CD8-positive, alpha-beta memory T cell (primary cell): ENCODE results near the gene AP1S3. TPM values are rescaled to one million over a fixed set of nuclear protein-coding genes. Genes with fewer than 3 reads are reported as not detected.

ENCODE experiments used
- CTCF ChIA-PET: fragments of 350-600 bp; sonication (Branson Sonifier 250); formaldehyde crosslinking; loops from one replicate; lab custom pipeline; 2021; ENCODE audit warnings: antibody characterized with exemption; lab: Charles Lee
- POLR2A ChIA-PET: fragments of 350-600 bp; sonication (Branson Sonifier 250); formaldehyde crosslinking; loops from one replicate; lab custom pipeline; 2021; ENCODE audit warnings: antibody characterized with exemption; lab: Charles Lee
- DNase-seq, 5 donors: peaks; one replicate each; pipeline versions ENCODE4 v3.0.0 to v3.0.0-alpha.2; 2020 to 2022; ENCODE audit warnings: mixed read lengths in 1 of 5
- H3K27ac ChIP-seq: one replicate; pipeline ENCODE4 v1.7.0; 2013; ENCODE audit warnings: low read depth, mild to moderate bottlenecking, low read length, moderate library complexity
- H3K27me3 ChIP-seq: 2 replicates; pipeline ENCODE4 v1.7.0; 2013; ENCODE audit warnings: low read length, mild to moderate bottlenecking; ENCODE audit not compliant: insufficient read depth, poor library complexity, severe bottlenecking
- H3K36me3 ChIP-seq: 2 replicates; pipeline ENCODE4 v1.7.0; 2013; ENCODE audit warnings: mild to moderate bottlenecking, low read length, moderate library complexity; ENCODE audit not compliant: insufficient read depth
- H3K4me1 ChIP-seq: 2 replicates; pipeline ENCODE4 v1.7.0; 2013; ENCODE audit warnings: mild to moderate bottlenecking, low read length, moderate library complexity; ENCODE audit not compliant: insufficient read depth
- H3K4me3 ChIP-seq: 2 replicates; pipeline ENCODE4 v1.7.0; 2013; ENCODE audit warnings: mild to moderate bottlenecking, low read length
- H3K9me3 ChIP-seq: 2 replicates; pipeline ENCODE4 v1.7.0; 2013; ENCODE audit warnings: mild to moderate bottlenecking, low read length
- H3K27ac Mint-ChIP-seq, 8 donors: one replicate each; pipeline ENCODE4 v1.8.0; 2020 to 2021; ENCODE audit warnings: mixed read lengths in 8 of 8, mild to moderate bottlenecking in 6 of 8, inconsistent platforms in 3 of 8, moderate library complexity in 3 of 8
- H3K27me3 Mint-ChIP-seq, 2 donors: one replicate each; pipeline ENCODE4 v1.8.0; 2020 to 2021; ENCODE audit warnings: mixed read lengths in 2 of 2, mild to moderate bottlenecking in 1 of 2, moderate library complexity in 1 of 2
- H3K36me3 Mint-ChIP-seq, 3 donors: one replicate each; pipeline ENCODE4 v1.8.0; 2020 to 2021; ENCODE audit warnings: mixed read lengths in 3 of 3, inconsistent platforms in 1 of 3, mild to moderate bottlenecking in 1 of 3
- H3K4me1 Mint-ChIP-seq, 3 donors: one replicate each; pipeline ENCODE4 v1.8.0; 2020 to 2021; ENCODE audit warnings: mixed read lengths in 3 of 3, inconsistent platforms in 1 of 3, mild to moderate bottlenecking in 1 of 3
- H3K4me3 Mint-ChIP-seq, 7 donors: one replicate each; pipeline ENCODE4 v1.8.0; 2020 to 2021; ENCODE audit warnings: mixed read lengths in 7 of 7, mild to moderate bottlenecking in 6 of 7, moderate library complexity in 4 of 7, inconsistent platforms in 2 of 7
- H3K9me3 Mint-ChIP-seq, 5 donors: one replicate each; pipeline ENCODE4 v1.8.0; 2020 to 2022; ENCODE audit warnings: mixed read lengths in 5 of 5, mild to moderate bottlenecking in 3 of 5, moderate library complexity in 2 of 5, inconsistent platforms in 1 of 5
- polyA plus RNA-seq: library from polyadenylated mRNA; unstranded; fragments of 300-500 nt; fragmentation: Illumina TruSeq; gene quantifications from one replicate; pipeline ENCODE4 v1.2.3, GENCODE V29; 2021
- total RNA-seq, 2 experiments: library from RNA; stranded (reverse); gene quantifications; one replicate each; pipeline ENCODE4 v1.2.3, GENCODE V29; 2021

Gene AP1S3
- total and polyA plus RNA-seq, 3 experiments from 2014 or later, result 3.9 to 16.9 (median 15.4) TPM

- CTCF ChIA-PET, result interaction anchor here (1.0 kb wide), 1 partner anchor 124 kb away, joined by 3 read pairs; no protein-coding TSS in a partner anchor
- no peaks in the 10 kb centered on the region for H3K9me3 ChIP-seq
- H3K4me3 Mint-ChIP-seq, result no peak overlapping the region
- H3K27me3 Mint-ChIP-seq, result peaks cover 0 to 3% of the 10 kb centered on the region in 2 donors
- no peak overlapping the region for H3K4me3 ChIP-seq
- no peaks in the 10 kb centered on the region for H3K9me3 Mint-ChIP-seq
- no peak overlapping the region for H3K27ac ChIP-seq
- peaks cover 9 to 17% (median 14%) of the 10 kb centered on the region in 3 donors for H3K36me3 Mint-ChIP-seq
- H3K27me3 ChIP-seq, result no peaks in the 10 kb centered on the region
- H3K36me3 ChIP-seq, result no peaks in the 10 kb centered on the region
- H3K4me1 ChIP-seq, result no peaks in the 10 kb centered on the region
- peaks cover 9 to 29% (median 15%) of the 10 kb centered on the region in 3 donors for H3K4me1 Mint-ChIP-seq
- H3K27ac Mint-ChIP-seq, result peak overlapping the region in 1 of 8 donors; percentile 10
- POLR2A ChIA-PET, result interaction anchor here (0.7 kb wide), 1 partner anchor 35 kb away, joined by 3 read pairs; no protein-coding TSS in a partner anchor
- no peak for DNase-seq
Measured at GRCh38 chr2:223847410-223847809, 10.0 kb upstream of the AP1S3 start.

GRCh38 chr2:223846515-223846914 is 9.1 kb upstream of the AP1S3 start:
- ChIA-PET CTCF (interaction anchor here (1.0 kb wide), 1 partner anchor 125 kb away, joined by 3 read pairs; no protein-coding TSS in a partner anchor), POLR2A (no interaction called here)
- H3K27me3 Mint-ChIP-seq, result peaks cover 0 to 3% of the 10 kb centered on the region in 2 donors
- Histone ChIP-seq H3K27ac (no peak overlapping the region), H3K9me3 (no peaks in the 10 kb centered on the region), H3K4me3 (no peak overlapping the region), H3K36me3 (no peaks in the 10 kb centered on the region), H3K4me1 (no peaks in the 10 kb centered on the region), H3K27me3 (no peaks in the 10 kb centered on the region)
- H3K4me1 Mint-ChIP-seq, result peaks cover 8 to 26% (median 15%) of the 10 kb centered on the region in 3 donors
- no peaks in the 10 kb centered on the region for H3K9me3 Mint-ChIP-seq
- no peak overlapping the region for H3K4me3 Mint-ChIP-seq
- no peak for DNase-seq
- no peak overlapping the region for H3K27ac Mint-ChIP-seq
- H3K36me3 Mint-ChIP-seq, result peaks cover 9 to 17% (median 14%) of the 10 kb centered on the region in 3 donors

- no peak for DNase-seq
- no peak overlapping the region for H3K27ac ChIP-seq
- H3K36me3 ChIP-seq, result no peaks in the 10 kb centered on the region
- H3K4me1 ChIP-seq, result peaks cover 3% of the 10 kb centered on the region
- ChIA-PET CTCF (no interaction called here), POLR2A (no interaction called here)
- Mint-ChIP-seq H3K27me3 (peaks cover 0 to 1% of the 10 kb centered on the region in 2 donors), H3K27ac (peak overlapping the region in 5 of 8 donors; percentile 28 to 77 (median 44)), H3K4me1 (peaks cover 6 to 13% (median 8%) of the 10 kb centered on the region in 3 donors), H3K36me3 (peaks cover 0 to 6% (median 5%) of the 10 kb centered on the region in 3 donors), H3K9me3 (no peaks in the 10 kb centered on the region), H3K4me3 (peak overlapping the region in 1 of 7 donors; percentile 14)
- no peaks in the 10 kb centered on the region for H3K9me3 ChIP-seq
- H3K4me3 ChIP-seq, result no peak overlapping the region
- H3K27me3 ChIP-seq, result no peaks in the 10 kb centered on the region
Measured at GRCh38 chr2:223841436-223842190, 4.2 kb upstream of the AP1S3 start.

- Histone ChIP-seq H3K4me3 (no peak overlapping the region), H3K36me3 (no peaks in the 10 kb centered on the region), H3K27ac (no peak overlapping the region), H3K9me3 (no peaks in the 10 kb centered on the region), H3K27me3 (no peaks in the 10 kb centered on the region), H3K4me1 (peaks cover 9% of the 10 kb centered on the region)
- H3K4me3 Mint-ChIP-seq, result peak overlapping the region; percentile 41 to 97 (median 94)
- POLR2A ChIA-PET, result no interaction called here
- H3K27me3 Mint-ChIP-seq, result peaks cover 0 to 1% of the 10 kb centered on the region in 2 donors
- CTCF ChIA-PET, result interaction anchor here (1.6 kb wide), 1 partner anchor 12 kb away, joined by 4 read pairs; no protein-coding TSS in a partner anchor
- peaks cover 11 to 16% (median 16%) of the 10 kb centered on the region in 3 donors for H3K4me1 Mint-ChIP-seq
- H3K36me3 Mint-ChIP-seq, result peaks cover 0 to 5% (median 0%) of the 10 kb centered on the region in 3 donors
- no peaks in the 10 kb centered on the region for H3K9me3 Mint-ChIP-seq
- no peak for DNase-seq
- peak overlapping the region in 5 of 8 donors; percentile 12 to 57 (median 41) for H3K27ac Mint-ChIP-seq
Measured at GRCh38 chr2:223835701-223836532, 1.5 kb downstream of the AP1S3 start.

GRCh38 chr2:223834431-223834830 is 3.0 kb downstream of the AP1S3 start:
- Mint-ChIP-seq H3K27me3 (peaks cover 0 to 1% of the 10 kb centered on the region in 2 donors), H3K9me3 (no peaks in the 10 kb centered on the region), H3K4me3 (no peak overlapping the region), H3K27ac (no peak overlapping the region), H3K36me3 (peaks cover 0 to 5% (median 0%) of the 10 kb centered on the region in 3 donors), H3K4me1 (peaks cover 11 to 16% (median 16%) of the 10 kb centered on the region in 3 donors)
- ChIA-PET CTCF (interaction anchor here (1.6 kb wide), 1 partner anchor 11 kb away, joined by 4 read pairs; no protein-coding TSS in a partner anchor), POLR2A (no interaction called here)
- Histone ChIP-seq H3K36me3 (no peaks in the 10 kb centered on the region), H3K9me3 (no peaks in the 10 kb centered on the region), H3K4me3 (no peak overlapping the region), H3K27me3 (no peaks in the 10 kb centered on the region), H3K27ac (no peak overlapping the region), H3K4me1 (peaks cover 9% of the 10 kb centered on the region)
- no peak for DNase-seq

GRCh38 chr2:223832241-223832903 is 5.0 kb downstream of the AP1S3 start:
- H3K4me1 Mint-ChIP-seq, result peaks cover 9 to 12% (median 10%) of the 10 kb centered on the region in 3 donors
- CTCF ChIA-PET, result no interaction called here

GRCh38 chr2:223829128-223829527 is 8.3 kb downstream of the AP1S3 start:
- Mint-ChIP-seq H3K4me3 (no peak overlapping the region), H3K4me1 (peaks cover 0 to 5% (median 0%) of the 10 kb centered on the region in 3 donors), H3K27ac (peak overlapping the region in 1 of 8 donors; percentile 82), H3K9me3 (no peaks in the 10 kb centered on the region), H3K36me3 (no peaks in the 10 kb centered on the region), H3K27me3 (peaks cover 0 to 1% of the 10 kb centered on the region in 2 donors)
- Histone ChIP-seq H3K27ac (no peak overlapping the region), H3K27me3 (no peaks in the 10 kb centered on the region), H3K36me3 (no peaks in the 10 kb centered on the region), H3K4me3 (no peak overlapping the region), H3K4me1 (no peaks in the 10 kb centered on the region), H3K9me3 (no peaks in the 10 kb centered on the region)
- ChIA-PET CTCF (no interaction called here), POLR2A (no interaction called here)
- no peak for DNase-seq

More at GRCh38 chr2:223832241-223832903, 5.0 kb downstream of the AP1S3 start:
- Histone ChIP-seq H3K4me1 (peaks cover 9% of the 10 kb centered on the region), H3K9me3 (no peaks in the 10 kb centered on the region), H3K36me3 (no peaks in the 10 kb centered on the region), H3K4me3 (no peak overlapping the region), H3K27ac (no peak overlapping the region), H3K27me3 (no peaks in the 10 kb centered on the region)
- Mint-ChIP-seq H3K9me3 (no peaks in the 10 kb centered on the region), H3K27ac (no peak overlapping the region), H3K4me3 (peak overlapping the region in 1 of 7 donors; percentile 42), H3K27me3 (peaks cover 0 to 1% of the 10 kb centered on the region in 2 donors), H3K36me3 (peaks cover 0 to 3% (median 0%) of the 10 kb centered on the region in 3 donors)
- POLR2A ChIA-PET, result no interaction called here
- DNase-seq, result no peak
